ENCODE measurements around the gene STARD9. TPM values are rescaled to one million over a fixed set of nuclear protein-coding genes. Genes with fewer than 3 reads are reported as not detected.

The STARD9 gene
- total and polyA plus RNA-seq, 8 donors: 1.4 to 45.7 (median 11.8) TPM

DNA sequence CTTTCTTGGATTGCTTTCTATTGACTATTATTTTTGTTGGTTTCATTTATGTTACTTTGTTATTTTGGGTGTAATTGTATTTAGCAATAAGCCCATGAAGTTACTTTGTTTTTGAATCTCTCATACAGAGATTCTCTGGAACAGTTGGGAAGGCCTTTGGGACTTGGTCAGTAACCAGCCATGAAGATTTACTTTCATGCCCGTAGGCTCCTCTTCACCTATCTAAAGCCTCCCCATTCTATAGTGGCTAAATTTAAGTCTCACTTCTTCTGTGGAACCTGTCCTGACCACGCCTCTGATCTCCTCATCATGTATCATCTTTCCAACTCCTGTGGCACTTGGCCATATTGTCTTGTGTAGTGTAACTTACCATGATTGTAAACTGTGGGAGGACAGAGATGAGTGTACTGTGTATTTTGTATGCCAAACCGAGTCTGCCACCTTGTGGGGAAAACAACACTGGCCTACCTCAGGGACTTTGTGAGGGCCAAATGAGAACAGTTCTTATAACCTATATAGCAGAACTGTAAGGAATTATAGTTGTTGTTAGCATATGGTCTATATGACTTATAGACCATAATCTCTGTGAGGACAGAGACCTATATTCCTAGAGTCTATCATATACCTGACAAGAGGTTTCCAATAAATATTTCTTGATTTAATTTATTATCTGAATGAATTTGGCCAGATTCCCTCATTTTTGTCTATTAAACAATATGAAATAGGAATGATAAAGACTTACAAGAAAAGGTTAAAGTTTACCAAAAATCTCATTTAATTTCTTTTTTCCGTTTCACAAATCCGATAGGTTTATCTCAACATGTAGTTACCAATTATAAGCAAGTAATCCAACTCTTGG is 75.0 kb downstream of the STARD9 start:
- DNase-seq: peak; percentile 57 to 91
- Histone ChIP-seq H3K4me1 (peaks cover 0 to 18% (median 9%) of the 10 kb centered on the region in 4 donors), H3K27me3 (no peaks in the 10 kb centered on the region), H3K4me3 (no peak overlapping the region), H3K9me3 (no peaks in the 10 kb centered on the region), H3K36me3 (peaks cover 0 to 34% (median 13%) of the 10 kb centered on the region in 4 donors), H3K27ac (no peak overlapping the region)
- intact Hi-C loops (cut with DNase I; ENCODE audit: low total_unique reads): no loop called here
- 46 to 56% (median 50%) methylated on average over 5 of the region's 5 CpGs for WGBS, 5 donors
- TF ChIP-seq, protein P1, sequence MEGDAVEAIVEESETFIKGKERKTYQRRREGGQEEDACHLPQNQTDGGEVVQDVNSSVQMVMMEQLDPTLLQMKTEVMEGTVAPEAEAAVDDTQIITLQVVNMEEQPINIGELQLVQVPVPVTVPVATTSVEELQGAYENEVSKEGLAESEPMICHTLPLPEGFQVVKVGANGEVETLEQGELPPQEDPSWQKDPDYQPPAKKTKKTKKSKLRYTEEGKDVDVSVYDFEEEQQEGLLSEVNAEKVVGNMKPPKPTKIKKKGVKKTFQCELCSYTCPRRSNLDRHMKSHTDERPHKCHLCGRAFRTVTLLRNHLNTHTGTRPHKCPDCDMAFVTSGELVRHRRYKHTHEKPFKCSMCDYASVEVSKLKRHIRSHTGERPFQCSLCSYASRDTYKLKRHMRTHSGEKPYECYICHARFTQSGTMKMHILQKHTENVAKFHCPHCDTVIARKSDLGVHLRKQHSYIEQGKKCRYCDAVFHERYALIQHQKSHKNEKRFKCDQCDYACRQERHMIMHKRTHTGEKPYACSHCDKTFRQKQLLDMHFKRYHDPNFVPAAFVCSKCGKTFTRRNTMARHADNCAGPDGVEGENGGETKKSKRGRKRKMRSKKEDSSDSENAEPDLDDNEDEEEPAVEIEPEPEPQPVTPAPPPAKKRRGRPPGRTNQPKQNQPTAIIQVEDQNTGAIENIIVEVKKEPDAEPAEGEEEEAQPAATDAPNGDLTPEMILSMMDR (IDR thresholded peaks at IDR 0.05): peak in 5 of 7 experiments; percentile 56 to 77 (median 66)
- TF ChIP-seq POLR2AphosphoS5 (IDR thresholded peaks at IDR 0.05): peak in 1 of 3 donors; percentile 62
- no peak for TF ChIP-seq POLR2A (IDR thresholded peaks at IDR 0.05)
- TF ChIP-seq EP300 (IDR thresholded peaks at IDR 0.05): no peak

DNA sequence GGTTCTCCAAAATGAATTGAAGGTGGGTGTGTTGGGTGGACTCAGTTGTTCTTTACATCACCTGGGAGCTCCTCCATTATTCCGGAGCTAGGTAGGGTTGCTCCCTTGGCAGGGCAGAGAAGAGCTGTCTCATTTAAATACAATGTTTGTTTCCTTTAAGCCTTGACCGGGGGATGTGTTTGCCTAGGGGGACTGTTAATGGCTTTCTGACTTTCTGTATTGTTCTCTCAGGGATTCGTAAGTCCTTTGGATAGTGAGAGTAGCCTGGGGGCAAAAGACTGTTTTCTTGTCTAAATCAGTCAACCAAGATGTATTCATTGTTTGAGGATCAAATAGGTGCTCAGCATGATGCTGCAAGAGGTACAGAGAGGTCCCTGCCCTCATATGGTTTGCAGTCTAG is 90.4 kb downstream of the STARD9 start:
- H3K36me3 ChIP-seq: peaks cover 5 to 98% (median 76%) of the 10 kb centered on the region in 4 donors

DNA sequence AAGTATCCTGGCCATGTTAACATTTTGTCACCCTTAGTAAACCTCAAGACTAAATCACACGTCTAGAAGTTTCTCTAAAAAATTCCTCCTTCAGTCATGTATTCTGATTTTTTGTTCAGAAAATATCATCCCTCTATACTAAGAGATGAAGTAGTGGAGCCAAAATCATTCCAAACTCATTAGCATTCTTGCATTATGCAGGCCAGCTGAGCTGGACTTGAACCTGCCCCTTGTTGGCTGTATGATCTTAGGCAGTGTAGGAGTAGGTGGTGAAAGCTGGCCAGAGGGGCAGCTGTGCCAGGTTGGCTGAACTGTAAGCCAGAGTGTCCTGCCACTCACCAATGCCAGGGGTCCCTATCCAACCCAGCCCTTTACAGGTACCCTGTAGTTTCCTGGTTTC is 92.4 kb downstream of the STARD9 start:
- DNase-seq: no peak
- Histone ChIP-seq H3K36me3 (peaks cover 5 to 100% (median 72%) of the 10 kb centered on the region in 4 donors), H3K27ac (no peak overlapping the region)

More for the DNA sequence above, 90.4 kb downstream of the STARD9 start:
- 71 to 84% (median 77%) methylated on average over 3 of the region's 3 CpGs for WGBS, 5 donors
- intact Hi-C loops (cut with DNase I; ENCODE audit: low total_unique reads): no loop called here
- H3K9me3 ChIP-seq: no peaks in the 10 kb centered on the region
- no peak overlapping the region for H3K4me3 ChIP-seq
- no peaks in the 10 kb centered on the region for H3K27me3 ChIP-seq
- DNase-seq: no peak
- no peaks in the 10 kb centered on the region for H3K4me1 ChIP-seq
- no peak overlapping the region for H3K27ac ChIP-seq
- TF ChIP-seq EP300 (IDR thresholded peaks at IDR 0.05) (no peak), POLR2AphosphoS5 (IDR thresholded peaks at IDR 0.05) (no peak), POLR2A (IDR thresholded peaks at IDR 0.05) (no peak)
- TF ChIP-seq, protein P1 (IDR thresholded peaks at IDR 0.05): no peak

DNA sequence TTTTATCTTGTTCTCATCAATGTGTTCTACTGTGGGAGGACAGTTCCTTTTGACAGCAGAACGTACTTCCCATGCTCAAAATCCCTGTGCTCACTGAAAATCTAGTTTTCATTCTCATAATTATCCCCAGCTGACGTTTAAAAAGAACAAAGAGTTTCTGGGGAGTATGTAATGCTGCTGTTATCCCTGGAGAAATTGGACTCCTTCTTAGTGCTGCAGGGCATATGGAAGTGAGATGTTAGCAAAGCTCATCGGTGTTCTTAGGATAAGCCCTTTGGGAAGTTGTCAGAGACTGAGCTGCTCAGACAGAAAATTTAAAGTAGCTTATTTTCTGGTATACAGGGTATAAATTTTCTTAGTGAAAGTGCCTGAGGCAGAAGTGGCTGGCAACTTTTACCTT is 95.0 kb downstream of the STARD9 start:
- 81 to 89% (median 85%) methylated on average over 3 of the region's 3 CpGs for WGBS, 5 donors
- no peak for DNase-seq
- Histone ChIP-seq H3K36me3 (peaks cover 8 to 100% (median 70%) of the 10 kb centered on the region in 4 donors), H3K27ac (no peak overlapping the region), H3K4me3 (no peak overlapping the region), H3K4me1 (no peaks in the 10 kb centered on the region), H3K9me3 (no peaks in the 10 kb centered on the region), H3K27me3 (no peaks in the 10 kb centered on the region)
- intact Hi-C loops (cut with DNase I; ENCODE audit: low total_unique reads): no loop called here
- TF ChIP-seq, protein P1 (IDR thresholded peaks at IDR 0.05): no peak
- TF ChIP-seq EP300 (IDR thresholded peaks at IDR 0.05) (no peak), POLR2AphosphoS5 (IDR thresholded peaks at IDR 0.05) (no peak), POLR2A (IDR thresholded peaks at IDR 0.05) (no peak)

More for the DNA sequence above, 92.4 kb downstream of the STARD9 start:
- intact Hi-C loops (cut with DNase I; ENCODE audit: low total_unique reads): no loop called here
- H3K4me3 ChIP-seq: no peak overlapping the region
- TF ChIP-seq EP300 (IDR thresholded peaks at IDR 0.05): no peak
- TF ChIP-seq POLR2AphosphoS5 (IDR thresholded peaks at IDR 0.05): no peak
- TF ChIP-seq, protein P1 (IDR thresholded peaks at IDR 0.05): no peak
- TF ChIP-seq POLR2A (IDR thresholded peaks at IDR 0.05): no peak
- 79 to 100% (median 94%) methylated on average over 1 of the region's 1 CpG for WGBS, 5 donors
- H3K4me1 ChIP-seq: no peaks in the 10 kb centered on the region
- H3K9me3 ChIP-seq: no peaks in the 10 kb centered on the region
- no peaks in the 10 kb centered on the region for H3K27me3 ChIP-seq
